ENCODE results near the gene KNDC1.

The KNDC1 gene

GRCh38 chr10:133180965-133181639 is 21.1 kb downstream of the KNDC1 start:
- POLR2A ChIA-PET (ENCODE audit: low non-redundant PET): interaction anchor here (0.6 kb wide), 1 partner anchor 94 kb away, joined by 4 read pairs; no protein-coding TSS in a partner anchor
- CTCF ChIA-PET: no interaction called here
- DNase-seq (ENCODE audit: low spot score): no peak
- H3K27ac ChIP-seq: no peak overlapping the region
- TF ChIP-seq, protein P1, sequence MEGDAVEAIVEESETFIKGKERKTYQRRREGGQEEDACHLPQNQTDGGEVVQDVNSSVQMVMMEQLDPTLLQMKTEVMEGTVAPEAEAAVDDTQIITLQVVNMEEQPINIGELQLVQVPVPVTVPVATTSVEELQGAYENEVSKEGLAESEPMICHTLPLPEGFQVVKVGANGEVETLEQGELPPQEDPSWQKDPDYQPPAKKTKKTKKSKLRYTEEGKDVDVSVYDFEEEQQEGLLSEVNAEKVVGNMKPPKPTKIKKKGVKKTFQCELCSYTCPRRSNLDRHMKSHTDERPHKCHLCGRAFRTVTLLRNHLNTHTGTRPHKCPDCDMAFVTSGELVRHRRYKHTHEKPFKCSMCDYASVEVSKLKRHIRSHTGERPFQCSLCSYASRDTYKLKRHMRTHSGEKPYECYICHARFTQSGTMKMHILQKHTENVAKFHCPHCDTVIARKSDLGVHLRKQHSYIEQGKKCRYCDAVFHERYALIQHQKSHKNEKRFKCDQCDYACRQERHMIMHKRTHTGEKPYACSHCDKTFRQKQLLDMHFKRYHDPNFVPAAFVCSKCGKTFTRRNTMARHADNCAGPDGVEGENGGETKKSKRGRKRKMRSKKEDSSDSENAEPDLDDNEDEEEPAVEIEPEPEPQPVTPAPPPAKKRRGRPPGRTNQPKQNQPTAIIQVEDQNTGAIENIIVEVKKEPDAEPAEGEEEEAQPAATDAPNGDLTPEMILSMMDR (conservative IDR thresholded peaks at IDR 0.05; ENCODE audit: low read depth): no peak

DNA sequence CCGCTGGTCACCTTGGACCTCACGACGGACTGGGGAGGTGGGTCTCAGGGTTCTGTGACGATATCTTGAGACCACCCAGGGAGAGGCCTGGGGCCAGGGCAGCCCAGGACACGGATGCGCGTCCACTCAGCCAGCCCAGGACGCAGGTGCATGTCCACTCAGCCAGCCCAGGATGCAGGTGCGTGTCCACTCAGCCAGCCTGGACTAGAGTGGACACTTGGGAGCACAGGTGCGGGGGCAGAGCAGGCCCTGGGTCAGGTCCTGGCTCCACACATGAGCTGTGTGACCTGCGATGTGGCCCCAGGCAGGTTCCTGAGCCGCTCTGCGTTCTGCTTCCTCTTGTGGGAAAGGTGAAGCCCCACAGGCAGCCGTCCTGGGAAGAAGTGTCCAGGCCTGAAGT is 22.2 kb downstream of the KNDC1 start:
- H3K27ac ChIP-seq: no peak overlapping the region
- no peak for DNase-seq (ENCODE audit: low spot score)
- POLR2A ChIA-PET (ENCODE audit: low non-redundant PET): no interaction called here
- TF ChIP-seq, protein P1 (conservative IDR thresholded peaks at IDR 0.05; ENCODE audit: low read depth): no peak
- CTCF ChIA-PET: no interaction called here

GRCh38 chr10:133182791-133183645 is 23.0 kb downstream of the KNDC1 start:
- CTCF ChIA-PET: no interaction called here
- no peak for DNase-seq (ENCODE audit: low spot score)

GRCh38 chr10:133183646-133184378 is 23.8 kb downstream of the KNDC1 start:
- H3K27ac ChIP-seq: no peak overlapping the region
- DNase-seq (ENCODE audit: low spot score): no peak
- TF ChIP-seq, protein P1 (conservative IDR thresholded peaks at IDR 0.05; ENCODE audit: low read depth): no peak
- POLR2A ChIA-PET (ENCODE audit: low non-redundant PET): no interaction called here
- CTCF ChIA-PET: interaction anchor here (0.6 kb wide), 1 partner anchor 28 kb away, joined by 3 read pairs; no protein-coding TSS in a partner anchor

More at GRCh38 chr10:133182791-133183645, 23.0 kb downstream of the KNDC1 start:
- H3K27ac ChIP-seq: no peak overlapping the region
- POLR2A ChIA-PET (ENCODE audit: low non-redundant PET): no interaction called here
- TF ChIP-seq, protein P1 (conservative IDR thresholded peaks at IDR 0.05; ENCODE audit: low read depth): no peak

GRCh38 chr10:133184591-133185244 is 24.7 kb downstream of the KNDC1 start:
- CTCF ChIA-PET: no interaction called here
- POLR2A ChIA-PET (ENCODE audit: low non-redundant PET): no interaction called here
- no peak overlapping the region for H3K27ac ChIP-seq
- DNase-seq (ENCODE audit: low spot score): no peak
- TF ChIP-seq, protein P1 (conservative IDR thresholded peaks at IDR 0.05; ENCODE audit: low read depth): no peak

DNA sequence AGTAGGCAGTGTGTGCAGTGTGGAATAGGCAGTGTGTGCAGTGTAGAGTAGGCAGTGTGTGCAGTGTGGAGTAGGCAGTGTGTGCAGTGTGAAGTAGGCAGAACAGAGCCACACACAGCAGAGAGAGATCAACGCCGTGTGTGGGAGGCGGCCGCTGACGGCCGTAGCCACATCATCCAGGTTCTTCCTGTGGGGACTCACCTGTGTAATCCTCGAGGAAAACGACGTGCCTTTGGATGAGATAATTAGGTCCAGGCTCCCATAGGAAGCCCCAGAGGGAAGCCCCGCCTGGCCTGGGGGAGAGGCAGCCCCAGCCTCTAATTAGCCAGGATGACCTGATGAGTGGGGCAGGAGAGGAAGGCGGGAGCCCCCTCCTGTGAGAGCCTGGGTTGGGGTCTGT is 25.4 kb downstream of the KNDC1 start:
- ChIA-PET POLR2A (ENCODE audit: low non-redundant PET) (no interaction called here), CTCF (no interaction called here)
- DNase-seq (ENCODE audit: low spot score): no peak
- TF ChIP-seq, protein P1 (conservative IDR thresholded peaks at IDR 0.05; ENCODE audit: low read depth): no peak
- H3K27ac ChIP-seq: no peak overlapping the region
